IMR-90 (cell line): ENCODE data around the gene POFUT2. TPM values are rescaled to one million over a fixed set of nuclear protein-coding genes. Genes with fewer than 3 reads are reported as not detected.

Experiments used
- ATAC-seq: fragments of 200-7000 bp; cut with Tn5 transposase; 2 replicates; pipeline ENCODE4 v1.9.1; 2020; ENCODE audit warnings: low read depth, mild to moderate bottlenecking, moderate library complexity
- BruUV-seq: library from RNA; stranded (reverse); fragments of 400-500 nt; replicated peaks from 2 replicates; lab custom pipeline; 2021; lab: Mats Ljungman, UMichigan
- CTCF ChIA-PET: fragments of 300-600 bp; formaldehyde crosslinking; extraction: SDS; loops from one replicate; lab custom pipeline; 2021; ENCODE audit warnings: antibody characterized with exemption; lab: Yijun Ruan, JAX
- POLR2A ChIA-PET: fragments of 300-600 bp; sonication (Branson Sonifier 250); formaldehyde crosslinking; loops from one replicate; lab custom pipeline; 2022; ENCODE audit warnings: antibody characterized with exemption; ENCODE audit not compliant: unreplicated experiment; lab: Charles Lee
- DNase-seq: peaks from one replicate; pipeline ENCODE4 v3.0.0; 2013
- H2AFZ ChIP-seq: replicated peaks from 2 replicates; pipeline ENCODE3; 2013; ENCODE audit warnings: low read length, mild to moderate bottlenecking; ENCODE audit not compliant: poor library complexity
- H2AK5ac ChIP-seq: 2 replicates; pipeline ENCODE4 v1.6.1; 2013; ENCODE audit warnings: low read depth, low read length, inconsistent platforms
- H2AK9ac ChIP-seq: replicated peaks from 2 replicates; pipeline ENCODE3; 2013; ENCODE audit warnings: mild to moderate bottlenecking, low read depth, low read length, moderate library complexity; ENCODE audit not compliant: poor library complexity
- H2BK120ac ChIP-seq: 2 replicates; pipeline ENCODE4 v1.6.1; 2013; ENCODE audit warnings: low read depth, low read length, inconsistent platforms
- H2BK15ac ChIP-seq: 3 replicates; pipeline ENCODE4 v1.6.1; 2013; ENCODE audit warnings: low read depth, low read length, inconsistent platforms
- H2BK20ac ChIP-seq: 2 replicates; pipeline ENCODE4 v1.6.1; 2013; ENCODE audit warnings: low read depth, mild to moderate bottlenecking, inconsistent platforms, low read length, moderate library complexity
- H2BK5ac ChIP-seq: 2 replicates; pipeline ENCODE4 v1.6.1; 2013; ENCODE audit warnings: mild to moderate bottlenecking, low read depth, low read length, inconsistent platforms; ENCODE audit not compliant: poor library complexity, severe bottlenecking
- H3K14ac ChIP-seq: replicated peaks from 2 replicates; pipeline ENCODE4 v1.6.1; 2013; ENCODE audit warnings: low read depth, low read length, inconsistent platforms
- H3K18ac ChIP-seq: 2 replicates; pipeline ENCODE4 v1.6.1; 2013; ENCODE audit warnings: low read depth, low read length, control low read depth
- H3K23ac ChIP-seq: 2 replicates; pipeline ENCODE4 v1.6.1; 2013; ENCODE audit warnings: low read depth, low read length, inconsistent platforms
- H3K27ac ChIP-seq: 2 replicates; pipeline ENCODE4 v1.5.1; 2013; ENCODE audit warnings: mild to moderate bottlenecking, control low read depth, low read length; ENCODE audit not compliant: insufficient read depth
- H3K27me3 ChIP-seq: 2 replicates; pipeline ENCODE4 v1.6.1; 2013; ENCODE audit warnings: low read length; ENCODE audit not compliant: control insufficient read depth, insufficient read depth
- H3K36me3 ChIP-seq: 2 replicates; pipeline ENCODE4 v1.6.1; 2013; ENCODE audit warnings: low read length, mixed read lengths; ENCODE audit not compliant: control insufficient read depth, insufficient read depth
- H3K4ac ChIP-seq: 2 replicates; pipeline ENCODE4 v1.6.1; 2013; ENCODE audit warnings: low read depth, low read length, inconsistent platforms
- H3K4me1 ChIP-seq: 2 replicates; pipeline ENCODE4 v1.6.1; 2013; ENCODE audit warnings: low read length, mixed read lengths; ENCODE audit not compliant: control insufficient read depth, insufficient read depth
- H3K4me2 ChIP-seq: 2 replicates; pipeline ENCODE4 v1.6.1; 2013; ENCODE audit warnings: low read depth, mild to moderate bottlenecking, control low read depth, low read length, moderate library complexity
- H3K4me3 ChIP-seq: 2 replicates; pipeline ENCODE4 v1.5.1; 2013; ENCODE audit warnings: low read depth, mild to moderate bottlenecking, control low read depth, low read length, moderate library complexity; ENCODE audit not compliant: insufficient read depth
- H3K56ac ChIP-seq: 2 replicates; pipeline ENCODE4 v1.6.1; 2013; ENCODE audit warnings: low read length, inconsistent platforms; ENCODE audit not compliant: insufficient read depth; ENCODE audit errors: extremely low read depth
- H3K79me1 ChIP-seq, 2 experiments: 2 replicates each; pipeline ENCODE4 v1.6.1; 2013; ENCODE audit warnings: low read length in 2 of 2, inconsistent platforms in 1 of 2, low read depth in 1 of 2
- H3K9ac ChIP-seq: 2 replicates; pipeline ENCODE4 v1.6.1; 2013; ENCODE audit warnings: low read depth, low read length, control low read depth
- H3K9me1 ChIP-seq: 2 replicates; pipeline ENCODE4 v1.6.1; 2013; ENCODE audit warnings: low read length, inconsistent platforms; ENCODE audit not compliant: insufficient read depth
- H3K9me3 ChIP-seq: 2 replicates; pipeline ENCODE4 v1.6.1; 2013; ENCODE audit warnings: low read length; ENCODE audit not compliant: control insufficient read depth, insufficient read depth
- H4K20me1 ChIP-seq: 2 replicates; pipeline ENCODE4 v1.6.1; 2013; ENCODE audit warnings: low read length, inconsistent platforms; ENCODE audit not compliant: insufficient read depth
- H4K5ac ChIP-seq: 2 replicates; pipeline ENCODE4 v1.6.1; 2013; ENCODE audit warnings: mild to moderate bottlenecking, low read depth, low read length, control low read depth
- H4K8ac ChIP-seq, 2 experiments: 2 replicates each; pipeline ENCODE4 v1.6.1; 2013; ENCODE audit warnings: low read depth in 2 of 2, low read length in 2 of 2, control low read depth in 1 of 2, inconsistent platforms in 1 of 2
- H4K91ac ChIP-seq: 2 replicates; pipeline ENCODE4 v1.6.1; 2013; ENCODE audit warnings: low read depth, low read length, inconsistent platforms; ENCODE audit not compliant: insufficient read depth
- BHLHE40 ChIP-seq: fragments of 150-350 bp; IDR thresholded peaks from 2 replicates; pipeline ENCODE4 v1.6.1; 2016; ENCODE audit warnings: mild to moderate bottlenecking, low read depth, low read length
- CEBPB ChIP-seq: IDR thresholded peaks from 2 replicates; pipeline ENCODE4 v1.6.1; 2012; ENCODE audit warnings: low read depth, low read length, improper control_type of control experiment
- CHD1 ChIP-seq: IDR thresholded peaks from 2 replicates; pipeline ENCODE4 v1.6.1; 2012; ENCODE audit warnings: low read depth, low read length, improper control_type of control experiment
- CTCF ChIP-seq: conservative IDR thresholded peaks from 2 replicates; pipeline ENCODE4 v1.5.1; 2012; ENCODE audit warnings: mild to moderate bottlenecking, low read depth, low read length, improper control_type of control experiment
- MAZ ChIP-seq: IDR thresholded peaks from 2 replicates; pipeline ENCODE4 v1.6.1; 2012; ENCODE audit warnings: low read depth, mild to moderate bottlenecking, low read length, improper control_type of control experiment, moderate library complexity, borderline replicate concordance
- NFE2L2 ChIP-seq: fragments of 150-350 bp; IDR thresholded peaks from 2 replicates; pipeline ENCODE4 v1.6.1; 2016; ENCODE audit warnings: low read depth, mild to moderate bottlenecking, low read length
- RCOR1 ChIP-seq: IDR thresholded peaks from 2 replicates; pipeline ENCODE4 v1.6.1; 2012; ENCODE audit warnings: mild to moderate bottlenecking, low read length, improper control_type of control experiment; ENCODE audit not compliant: insufficient replicate concordance
- WGBS, 2 experiments: methylation state at CpG; one replicate each; pipeline versions ENCODE4 v1.1.5 to v1.1.7; 2013; ENCODE audit warnings: missing lambda C conversion rate in 2 of 2; ENCODE audit not compliant: insufficient read length in 1 of 2; ENCODE audit errors: extremely low coverage in 2 of 2; 5-methylcytosine and 5-hydroxymethylcytosine counted together
- dilution Hi-C: fragments of 300-500 bp; cut with HindIII; formaldehyde crosslinking; loops from one replicate; pipeline ENCODE4 v1.14.3; 2018; ENCODE audit warnings: low sequenced_read_pairs; ENCODE audit not compliant: unreplicated experiment
- in situ Hi-C: fragments of 300-500 bp; cut with MboI; formaldehyde crosslinking; loops from 3 replicates; pipeline ENCODE4 v1.14.3; 2019; ENCODE audit warnings: low sequenced_read_pairs, inconsistent platforms, mixed read lengths
- intact Hi-C: fragments of 100-400 bp; cut with micrococcal nuclease; formaldehyde crosslinking; loops from 2 replicates; pipeline ENCODE4 v1.10.0; 2022
- polyA plus RNA-seq, 3 experiments: library from polyadenylated mRNA; depleted of rRNA; stranded (reverse); fragments of >200 nt; gene quantifications; 2 replicates each; pipeline ENCODE4 v1.2.3, GENCODE V29; 2012; ENCODE audit warnings: low replicate concordance in 1 of 3
- total RNA-seq: library from RNA; depleted of rRNA; stranded (reverse); fragments of >200 nt; gene quantifications from 2 replicates; pipeline ENCODE4 v1.2.3, GENCODE V29; 2012
- TF ChIP-seq, protein P1 (sequence below): fragments of 150-350 bp; IDR thresholded peaks from 2 replicates; pipeline ENCODE4 v1.6.1; 2017; ENCODE audit warnings: mild to moderate bottlenecking, antibody characterized with exemption, low read length, low read depth

POFUT2 gene
- total and polyA plus RNA-seq, 2 of the 4 experiments (the other 2 are of a cell fraction): 18.8 to 59.3 TPM

- H3K4me2 ChIP-seq: no peak overlapping the region
- peak overlapping the region; percentile 82 for H4K91ac ChIP-seq
- H2BK5ac ChIP-seq: peak overlapping the region; percentile 15
- no peak overlapping the region; the same call in 1 of the 2 replicates for H3K56ac ChIP-seq
- DNase-seq: peak; percentile 81
- peak overlapping the region; percentile 40 for H2AFZ ChIP-seq
- H3K4me3 ChIP-seq: no peak overlapping the region
- in situ Hi-C loops: no loop called here
- peak overlapping the region; percentile 79 for H3K4ac ChIP-seq
- no peaks in the 10 kb centered on the region for H3K27me3 ChIP-seq
- H4K5ac ChIP-seq: peak overlapping the region; percentile 24; the same call in 1 of the 2 replicates
- H3K18ac ChIP-seq: peak overlapping the region; percentile 9; the same call in 1 of the 2 replicates
- no peaks in the 10 kb centered on the region; the same call in 1 of the 2 replicates for H4K20me1 ChIP-seq
- no peak overlapping the region for H3K9ac ChIP-seq
- peak overlapping the region; percentile 51 for H2AK9ac ChIP-seq
- H3K4me1 ChIP-seq: peaks cover 25% of the 10 kb centered on the region
- no peaks in the 10 kb centered on the region for H3K36me3 ChIP-seq
- peak overlapping the region; percentile 95 for H2AK5ac ChIP-seq
- peaks cover 11 to 43% of the 10 kb centered on the region in 2 experiments for H3K79me1 ChIP-seq
- WGBS, 2 experiments: 87% methylated on average over 23 of the region's 34 CpGs; no CpG with 5 or more reads in 1 of the 2 experiments
- TF ChIP-seq CTCF (no peak), CHD1 (no peak), BHLHE40 (no peak), MAZ (no peak), CEBPB (no peak), RCOR1 (no peak), NFE2L2 (no peak)
- TF ChIP-seq, protein P1, sequence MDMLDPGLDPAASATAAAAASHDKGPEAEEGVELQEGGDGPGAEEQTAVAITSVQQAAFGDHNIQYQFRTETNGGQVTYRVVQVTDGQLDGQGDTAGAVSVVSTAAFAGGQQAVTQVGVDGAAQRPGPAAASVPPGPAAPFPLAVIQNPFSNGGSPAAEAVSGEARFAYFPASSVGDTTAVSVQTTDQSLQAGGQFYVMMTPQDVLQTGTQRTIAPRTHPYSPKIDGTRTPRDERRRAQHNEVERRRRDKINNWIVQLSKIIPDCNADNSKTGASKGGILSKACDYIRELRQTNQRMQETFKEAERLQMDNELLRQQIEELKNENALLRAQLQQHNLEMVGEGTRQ: no peak
- peak overlapping the region; percentile 84; the same call in 1 of the 2 replicates for H2BK120ac ChIP-seq
- no peaks in the 10 kb centered on the region for H3K9me3 ChIP-seq
- peak overlapping the region; percentile 81; the same call in 1 of the 2 replicates for H2BK20ac ChIP-seq
- H3K14ac ChIP-seq: peak overlapping the region; percentile 77; the same call in 1 of the 2 replicates
- H2BK15ac ChIP-seq: 0 out of 3 replicates have a peak overlapping the region, but pooled peaks have one; percentile 51
- H3K9me1 ChIP-seq: peaks cover 11% of the 10 kb centered on the region
- ChIA-PET CTCF (no interaction called here), POLR2A (no interaction called here)
- dilution Hi-C loops: no loop called here
- intact Hi-C loops: no loop called here
- H4K8ac ChIP-seq: peak overlapping the region; percentile 47 to 73; a peak in 2 of 4 replicates
- no peak overlapping the region for H3K27ac ChIP-seq
- no peak for ATAC-seq
- BruUV-seq: no TSS peak
- 0 out of 2 replicates have a peak overlapping the region, but pooled peaks have one; percentile 71 for H3K23ac ChIP-seq
Observed at GRCh38 chr21:45299864-45300785, 12.4 kb upstream of the POFUT2 start.
